Measurements from ENCODE around the gene GCN1. TPM values are rescaled to one million over a fixed set of nuclear protein-coding genes. Genes with fewer than 3 reads are reported as not detected.
"Not testable (repeated sequence)": the region's sequence is repeated elsewhere in the genome, so short reads cannot be mapped to it uniquely, and the experiment has no call there.

Gene GCN1
- total RNA-seq, result 100 to 1,000 TPM in 1 of 2 donors, 10 to 100 TPM in 1; 93.1 to 106 TPM

GRCh38 chr12:120194534-120195395 is at the start of gene GCN1:
GCN1 (minus strand) TSS chr12:120194715; CDS start chr12:120194697, 18 bp downstream.
- Mint-ChIP-seq H3K9me3 (no peaks in the 10 kb centered on the region), H3K27ac (peak within 1 kb of the TSS; percentile 98), H3K27me3 (ENCODE audit: low read depth) (no peaks in the 10 kb centered on the region), H3K4me3 (peak within 1 kb of the TSS; percentile 88 to 98), H3K36me3 (ENCODE audit: insufficient read depth in 2 of 2) (peaks cover 23 to 34% of the 10 kb centered on the region in 2 donors), H3K4me1 (ENCODE audit: low read depth) (peaks cover 67% of the 10 kb centered on the region)
- DNase-seq (peak; percentile 91 to 95), ATAC-seq (replicated peaks in 1 of 2) (peak; percentile 79 to 86)

GRCh38 chr12:120242971-120243699 is 48.6 kb upstream of the GCN1 start:
- Mint-ChIP-seq H3K4me3 (no peak overlapping the region), H3K27ac (peak overlapping the region; percentile 58), H3K4me1 (ENCODE audit: low read depth) (peaks cover 48% of the 10 kb centered on the region), H3K36me3 (ENCODE audit: insufficient read depth in 2 of 2) (peaks cover 0 to 1% of the 10 kb centered on the region in 2 donors), H3K9me3 (no peaks in the 10 kb centered on the region), H3K27me3 (ENCODE audit: low read depth) (no peaks in the 10 kb centered on the region)
- DNase-seq, result no peak
- no peak for ATAC-seq (replicated peaks in 1 of 2)

- DNase-seq, result no peak
- Mint-ChIP-seq H3K27ac (no peak overlapping the region), H3K4me1 (ENCODE audit: low read depth) (peaks cover 48% of the 10 kb centered on the region), H3K4me3 (no peak overlapping the region), H3K36me3 (ENCODE audit: insufficient read depth in 2 of 2) (peaks cover 0 to 1% of the 10 kb centered on the region in 2 donors), H3K9me3 (no peaks in the 10 kb centered on the region), H3K27me3 (ENCODE audit: low read depth) (no peaks in the 10 kb centered on the region)
- ATAC-seq (replicated peaks in 1 of 2), result no peak
Observed at GRCh38 chr12:120242275-120242799, 47.8 kb upstream of the GCN1 start.

- peaks cover 0 to 1% of the 10 kb centered on the region in 2 donors for H3K36me3 Mint-ChIP-seq (ENCODE audit: insufficient read depth in 2 of 2)
- H3K27ac Mint-ChIP-seq, result no peak overlapping the region
- H3K4me1 Mint-ChIP-seq (ENCODE audit: low read depth), result peaks cover 46% of the 10 kb centered on the region
- DNase-seq (no peak), ATAC-seq (replicated peaks in 1 of 2) (no peak)
- H3K4me3 Mint-ChIP-seq, result no peak overlapping the region
- no peaks in the 10 kb centered on the region for H3K27me3 Mint-ChIP-seq (ENCODE audit: low read depth)
- no peaks in the 10 kb centered on the region for H3K9me3 Mint-ChIP-seq
Observed at GRCh38 chr12:120241561-120242274, 47.2 kb upstream of the GCN1 start.

- peaks cover 0 to 1% of the 10 kb centered on the region in 2 donors for H3K36me3 Mint-ChIP-seq (ENCODE audit: insufficient read depth in 2 of 2)
- H3K9me3 Mint-ChIP-seq, result no peaks in the 10 kb centered on the region
- H3K27me3 Mint-ChIP-seq (ENCODE audit: low read depth), result no peaks in the 10 kb centered on the region
- H3K4me3 Mint-ChIP-seq, result no peak overlapping the region
- ATAC-seq (replicated peaks in 1 of 2), result no peak
- DNase-seq, result no peak
- no peak overlapping the region for H3K27ac Mint-ChIP-seq
- H3K4me1 Mint-ChIP-seq (ENCODE audit: low read depth), result peaks cover 55% of the 10 kb centered on the region
Observed at GRCh38 chr12:120240495-120240833, 45.9 kb upstream of the GCN1 start.

- H3K27ac Mint-ChIP-seq, result no peak overlapping the region
- no peak overlapping the region for H3K4me3 Mint-ChIP-seq
- H3K4me1 Mint-ChIP-seq (ENCODE audit: low read depth), result peaks cover 60% of the 10 kb centered on the region
- H3K9me3 Mint-ChIP-seq, result no peaks in the 10 kb centered on the region
- H3K36me3 Mint-ChIP-seq (ENCODE audit: insufficient read depth in 2 of 2), result peaks cover 0 to 1% of the 10 kb centered on the region in 2 donors
- ATAC-seq (replicated peaks in 1 of 2) (no peak), DNase-seq (no peak)
- H3K27me3 Mint-ChIP-seq (ENCODE audit: low read depth), result no peaks in the 10 kb centered on the region
Observed at GRCh38 chr12:120239776-120240494, 45.4 kb upstream of the GCN1 start.

GRCh38 chr12:120238839-120239445 is 44.4 kb upstream of the GCN1 start:
- Mint-ChIP-seq H3K4me3 (no peak overlapping the region), H3K9me3 (no peaks in the 10 kb centered on the region), H3K27me3 (ENCODE audit: low read depth) (no peaks in the 10 kb centered on the region), H3K36me3 (ENCODE audit: insufficient read depth in 2 of 2) (peaks cover 0 to 1% of the 10 kb centered on the region in 2 donors), H3K27ac (no peak overlapping the region), H3K4me1 (ENCODE audit: low read depth) (peaks cover 66% of the 10 kb centered on the region)
- DNase-seq (no peak), ATAC-seq (replicated peaks in 1 of 2) (no peak)

- Mint-ChIP-seq H3K4me1 (ENCODE audit: low read depth) (peaks cover 72% of the 10 kb centered on the region), H3K4me3 (no peak overlapping the region), H3K27ac (no peak overlapping the region)
Observed at GRCh38 chr12:120238217-120238616, 43.7 kb upstream of the GCN1 start.

GRCh38 chr12:120237360-120238171 is 43.1 kb upstream of the GCN1 start:
- ATAC-seq (replicated peaks in 1 of 2), result no peak
- H3K27me3 Mint-ChIP-seq (ENCODE audit: low read depth), result no peaks in the 10 kb centered on the region
- peaks cover 72% of the 10 kb centered on the region for H3K4me1 Mint-ChIP-seq (ENCODE audit: low read depth)
- no peaks in the 10 kb centered on the region for H3K9me3 Mint-ChIP-seq
- DNase-seq, result no peak
- H3K27ac Mint-ChIP-seq, result no peak overlapping the region
- no peak overlapping the region for H3K4me3 Mint-ChIP-seq
- H3K36me3 Mint-ChIP-seq (ENCODE audit: insufficient read depth in 2 of 2), result peaks cover 0 to 1% of the 10 kb centered on the region in 2 donors

More at GRCh38 chr12:120238217-120238616, 43.7 kb upstream of the GCN1 start:
- Mint-ChIP-seq H3K9me3 (no peaks in the 10 kb centered on the region), H3K27me3 (ENCODE audit: low read depth) (no peaks in the 10 kb centered on the region), H3K36me3 (ENCODE audit: insufficient read depth in 2 of 2) (peaks cover 0 to 1% of the 10 kb centered on the region in 2 donors)
- DNase-seq (no peak), ATAC-seq (replicated peaks in 1 of 2) (no peak)

GRCh38 chr12:120236809-120237208 is 42.3 kb upstream of the GCN1 start:
- H3K27ac Mint-ChIP-seq; H3K9me3 Mint-ChIP-seq; H3K27me3 Mint-ChIP-seq (ENCODE audit: low read depth); H3K4me3 Mint-ChIP-seq; DNase-seq; H3K36me3 Mint-ChIP-seq (ENCODE audit: insufficient read depth in 2 of 2); ATAC-seq (replicated peaks in 1 of 2): not testable (repeated sequence)
- H3K4me1 Mint-ChIP-seq (ENCODE audit: low read depth), result peaks cover 75% of the 10 kb centered on the region

All from activated T-cell treated with anti-CD3 and anti-CD28 coated beads, Interleukin-2, amount 50 U/mL, for 72 hours (primary cell).